Ovary (tissue), 3 donors: ENCODE measurements around the gene PRPF8.

Source experiments
- CTCF ChIP-seq, 3 donors: fragments of 450-650 bp in 2 of 3; fragments of 200-600 bp in 1 of 3; IDR thresholded peaks; one replicate each; pipeline versions ENCODE4 v1.5.1 to v1.8.0; 2016 to 2022; ENCODE audit warnings: antibody characterized with exemption in 3 of 3, mild to moderate bottlenecking in 1 of 3
- EP300 ChIP-seq: sonication (generic); formaldehyde crosslinking; IDR thresholded peaks from one replicate; pipeline ENCODE4 v1.6.1; 2017; ENCODE audit warnings: antibody characterized with exemption
- donor health status: DM: no; HTN: no; CAD: no.

DNA sequence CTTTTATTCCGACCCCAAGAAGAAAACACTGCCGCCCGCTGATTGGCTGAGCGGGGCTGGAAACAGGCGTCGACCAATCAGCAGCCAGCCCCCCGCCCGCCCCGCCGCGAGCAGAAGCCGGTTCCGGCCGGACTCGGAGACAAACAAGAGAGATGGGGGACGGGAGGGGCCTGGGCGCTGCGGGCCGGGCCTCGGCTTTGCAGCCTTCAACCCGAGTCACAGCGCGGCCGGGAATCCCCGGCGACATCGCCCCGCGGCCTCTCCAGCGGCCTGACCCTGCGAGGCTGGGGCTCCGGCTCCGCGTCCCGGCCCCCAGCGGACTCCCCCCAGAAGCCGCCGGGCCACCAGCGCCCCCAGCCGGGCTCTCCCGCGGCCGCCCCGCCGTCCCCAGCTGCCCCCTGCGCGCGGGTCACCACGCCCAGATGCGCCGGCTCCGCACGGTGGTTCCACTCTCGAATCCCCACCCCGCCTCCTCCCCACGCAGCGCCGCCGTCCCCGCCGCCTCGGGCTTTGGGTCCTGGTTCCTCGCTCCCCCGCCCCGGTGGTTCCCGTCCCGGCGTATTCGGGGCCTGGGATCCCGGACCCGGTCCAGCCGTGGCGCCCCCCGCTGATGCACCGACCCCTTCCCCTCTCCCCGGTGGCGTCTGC is 55.7 kb downstream of the PRPF8 start:
- TF ChIP-seq CTCF (IDR thresholded peaks at IDR 0.05), result peak; percentile 10 to 55 (median 54)
- no peak for TF ChIP-seq EP300
